PC-3 (cell line): ENCODE measurements around the gene SKIC8. TPM values are rescaled to one million over a fixed set of nuclear protein-coding genes. Genes with fewer than 3 reads are reported as not detected.

Source experiments
- ATAC-seq: fragments of 200-7000 bp; cut with Tn5 transposase; 2 replicates; pipeline ENCODE4 v1.9.1; 2020; ENCODE audit warnings: mild to moderate bottlenecking, moderate library complexity
- BruUV-seq: library from RNA; stranded (reverse); fragments of 400-500 nt; replicated peaks from 2 replicates; lab custom pipeline; 2021; lab: Mats Ljungman, UMichigan
- CTCF ChIA-PET: fragments of 300-600 bp; sonication (Branson Sonifier 250); formaldehyde crosslinking; loops from one replicate; lab custom pipeline; 2022; ENCODE audit warnings: antibody characterized with exemption; lab: Charles Lee
- POLR2A ChIA-PET: fragments of 300-600 bp; sonication (Branson Sonifier 250); formaldehyde crosslinking; loops from one replicate; lab custom pipeline; 2022; ENCODE audit warnings: antibody characterized with exemption; ENCODE audit not compliant: unreplicated experiment; lab: Charles Lee
- DNase-seq: peaks from one replicate; pipeline ENCODE4 v3.0.0-alpha.2; 2015
- H2AFZ ChIP-seq: fragments of 300-600 bp; sonication (generic); 2 replicates; pipeline ENCODE4 v1.6.0; 2016; ENCODE audit warnings: antibody characterized with exemption, low read length
- H3F3A ChIP-seq: fragments of 300-600 bp; sonication (generic); one replicate; pipeline ENCODE4 v1.6.0; 2017; ENCODE audit warnings: antibody characterized with exemption, low read length, control low read depth, mild to moderate bottlenecking; ENCODE audit not compliant: unreplicated experiment
- H3K27ac ChIP-seq: fragments of 300-600 bp; sonication (generic); 2 replicates; pipeline ENCODE4 v1.5.1; 2016; ENCODE audit warnings: mild to moderate bottlenecking, low read length
- H3K27me3 ChIP-seq: fragments of 300-600 bp; sonication (generic); 2 replicates; pipeline ENCODE4 v1.6.1; 2016; ENCODE audit warnings: low read length, mixed read lengths
- H3K36me3 ChIP-seq: fragments of 300-600 bp; sonication (generic); 2 replicates; pipeline ENCODE4 v1.6.1; 2016; ENCODE audit warnings: low read depth, mixed run types, low read length, mixed read lengths
- H3K4me1 ChIP-seq: fragments of 300-600 bp; sonication (generic); 2 replicates; pipeline ENCODE4 v1.5.1; 2016; ENCODE audit warnings: low read length; ENCODE audit not compliant: insufficient read depth
- H3K4me2 ChIP-seq: fragments of 300-600 bp; sonication (generic); 2 replicates; pipeline ENCODE4 v1.6.0; 2016; ENCODE audit warnings: low read length
- H3K4me3 ChIP-seq: fragments of 300-600 bp; sonication (generic); 2 replicates; pipeline ENCODE4 v1.5.1; 2016; ENCODE audit warnings: mild to moderate bottlenecking, low read length, mixed read lengths
- H3K79me2 ChIP-seq: fragments of 300-600 bp; sonication (generic); 2 replicates; pipeline ENCODE4 v1.6.1; 2017; ENCODE audit warnings: low read length, mixed read lengths
- H3K9ac ChIP-seq: fragments of 300-600 bp; sonication (generic); 2 replicates; pipeline ENCODE4 v1.6.0; 2016; ENCODE audit warnings: mild to moderate bottlenecking, low read length
- H3K9me2 ChIP-seq: fragments of 300-600 bp; sonication (generic); replicated peaks from 2 replicates; pipeline ENCODE4 v1.6.1; 2016; ENCODE audit warnings: mixed run types, low read length, mixed read lengths
- H3K9me3 ChIP-seq: fragments of 300-600 bp; sonication (generic); 2 replicates; pipeline ENCODE4 v1.6.1; 2016; ENCODE audit warnings: low read length, mixed read lengths
- H4K20me1 ChIP-seq: fragments of 300-600 bp; sonication (generic); 2 replicates; pipeline ENCODE4 v1.6.1; 2016; ENCODE audit warnings: low read length, mixed read lengths
- EZH2 ChIP-seq: fragments of 300-600 bp; sonication (generic); IDR thresholded peaks from one replicate; pipeline ENCODE4 v1.6.1; 2017; ENCODE audit warnings: antibody characterized with exemption, mild to moderate bottlenecking, low read length; ENCODE audit not compliant: unreplicated experiment
- EZH2phosphoT487 ChIP-seq: fragments of 300-600 bp; sonication (generic); IDR thresholded peaks from 2 replicates; pipeline ENCODE4 v1.6.1; 2018; ENCODE audit warnings: mild to moderate bottlenecking, antibody characterized with exemption, low read length, borderline replicate concordance
- intact Hi-C: fragments of 100-400 bp; cut with micrococcal nuclease; formaldehyde crosslinking; loops from 2 replicates; pipeline ENCODE4 v1.9.0; 2023
- total RNA-seq: library from RNA; depleted of rRNA; stranded (reverse); fragments of >200 nt; gene quantifications from 2 replicates; pipeline ENCODE4 v1.2.3, GENCODE V29; 2014
- TF ChIP-seq, protein P1 (sequence below): fragments of 300-600 bp; sonication (generic); conservative IDR thresholded peaks from 2 replicates; pipeline ENCODE4 v1.5.1; 2017; ENCODE audit warnings: antibody characterized with exemption, low read depth, mild to moderate bottlenecking, low read length

SKIC8 gene
- total RNA-seq, 1 experiment from 2014 or later: 56.1 TPM

DNA sequence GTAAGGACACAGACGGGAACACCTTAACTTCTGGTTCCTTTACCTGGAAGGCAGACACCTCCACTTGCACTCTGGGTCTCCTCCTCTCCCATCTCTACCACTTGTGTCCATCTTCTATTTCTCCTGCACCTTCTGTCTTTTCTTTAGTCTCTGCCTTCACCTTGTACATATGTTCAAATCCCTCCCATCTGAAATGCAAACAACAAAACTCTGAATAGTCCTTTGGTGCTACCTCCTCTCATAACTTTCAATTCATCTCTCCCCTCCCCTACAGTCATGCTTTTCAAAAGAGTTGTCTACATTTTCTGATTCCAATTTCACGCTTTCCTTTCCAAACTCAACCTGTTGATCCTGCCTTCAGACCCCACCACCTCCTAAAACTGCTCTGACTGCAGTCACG, 35.4 kb upstream of the SKIC8 start:
- POLR2A ChIA-PET: no interaction called here

DNA sequence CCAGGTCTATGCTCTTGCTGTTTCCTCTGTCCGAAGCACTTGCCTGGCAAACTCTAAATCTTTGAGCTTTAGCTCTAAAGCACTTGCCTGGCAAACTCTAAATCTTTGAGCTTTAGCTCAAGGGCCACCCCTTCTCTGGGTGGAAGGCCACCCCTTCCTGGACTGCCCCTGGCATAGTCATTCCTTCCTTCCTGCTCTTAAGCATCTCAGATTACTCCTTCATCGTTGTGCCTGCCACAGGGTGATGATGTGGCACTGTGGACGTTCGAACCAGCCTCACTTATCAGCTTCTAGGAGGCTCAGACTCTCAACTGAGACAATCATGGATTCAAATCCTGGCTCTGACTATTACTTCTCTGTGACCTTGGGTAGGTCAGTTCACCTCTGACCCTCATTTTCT, 30.2 kb upstream of the SKIC8 start:
- Histone ChIP-seq H3K36me3 (no peaks in the 10 kb centered on the region), H2AFZ (0 out of 2 replicates have a peak overlapping the region, but pooled peaks have one; percentile 37), H3K9me2 (no peaks in the 10 kb centered on the region), H3F3A (no peaks in the 10 kb centered on the region), H3K9ac (no peak overlapping the region), H3K4me1 (peaks cover 7% of the 10 kb centered on the region), H3K4me2 (no peak overlapping the region), H4K20me1 (no peaks in the 10 kb centered on the region), H3K4me3 (no peak overlapping the region), H3K79me2 (no peaks in the 10 kb centered on the region), H3K27ac (no peak overlapping the region), H3K9me3 (no peaks in the 10 kb centered on the region), H3K27me3 (no peaks in the 10 kb centered on the region)
- no peak for TF ChIP-seq EZH2
- TF ChIP-seq EZH2phosphoT487: no peak
- TF ChIP-seq, protein P1, sequence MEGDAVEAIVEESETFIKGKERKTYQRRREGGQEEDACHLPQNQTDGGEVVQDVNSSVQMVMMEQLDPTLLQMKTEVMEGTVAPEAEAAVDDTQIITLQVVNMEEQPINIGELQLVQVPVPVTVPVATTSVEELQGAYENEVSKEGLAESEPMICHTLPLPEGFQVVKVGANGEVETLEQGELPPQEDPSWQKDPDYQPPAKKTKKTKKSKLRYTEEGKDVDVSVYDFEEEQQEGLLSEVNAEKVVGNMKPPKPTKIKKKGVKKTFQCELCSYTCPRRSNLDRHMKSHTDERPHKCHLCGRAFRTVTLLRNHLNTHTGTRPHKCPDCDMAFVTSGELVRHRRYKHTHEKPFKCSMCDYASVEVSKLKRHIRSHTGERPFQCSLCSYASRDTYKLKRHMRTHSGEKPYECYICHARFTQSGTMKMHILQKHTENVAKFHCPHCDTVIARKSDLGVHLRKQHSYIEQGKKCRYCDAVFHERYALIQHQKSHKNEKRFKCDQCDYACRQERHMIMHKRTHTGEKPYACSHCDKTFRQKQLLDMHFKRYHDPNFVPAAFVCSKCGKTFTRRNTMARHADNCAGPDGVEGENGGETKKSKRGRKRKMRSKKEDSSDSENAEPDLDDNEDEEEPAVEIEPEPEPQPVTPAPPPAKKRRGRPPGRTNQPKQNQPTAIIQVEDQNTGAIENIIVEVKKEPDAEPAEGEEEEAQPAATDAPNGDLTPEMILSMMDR: no peak
- POLR2A ChIA-PET: no interaction called here
- DNase-seq: peak; percentile 52
- intact Hi-C loops: no loop called here
- ATAC-seq: peak; percentile 89
- CTCF ChIA-PET: interaction anchor here (0.6 kb wide), 1 partner anchor 11 kb away, joined by 3 read pairs; no protein-coding TSS in a partner anchor
- no TSS peak for BruUV-seq

More for the DNA sequence above, 35.4 kb upstream of the SKIC8 start:
- no peak overlapping the region for H3K4me2 ChIP-seq
- no peaks in the 10 kb centered on the region for H3K9me2 ChIP-seq
- H2AFZ ChIP-seq: no peak overlapping the region
- peaks cover 19% of the 10 kb centered on the region for H3K27me3 ChIP-seq
- no peak for TF ChIP-seq EZH2phosphoT487
- TF ChIP-seq, protein P1: no peak
- no peak for TF ChIP-seq EZH2
- H3K27ac ChIP-seq: no peak overlapping the region
- intact Hi-C loops: no loop called here
- H3K9ac ChIP-seq: no peak overlapping the region
- BruUV-seq: no TSS peak
- H3K9me3 ChIP-seq: no peaks in the 10 kb centered on the region
- no peaks in the 10 kb centered on the region for H3K79me2 ChIP-seq
- H3F3A ChIP-seq: no peaks in the 10 kb centered on the region
- H3K4me1 ChIP-seq: peaks cover 2% of the 10 kb centered on the region
- ATAC-seq (no peak), DNase-seq (no peak)
- no peaks in the 10 kb centered on the region for H4K20me1 ChIP-seq
- CTCF ChIA-PET: no interaction called here
- H3K4me3 ChIP-seq: no peak overlapping the region
- no peaks in the 10 kb centered on the region for H3K36me3 ChIP-seq

DNA sequence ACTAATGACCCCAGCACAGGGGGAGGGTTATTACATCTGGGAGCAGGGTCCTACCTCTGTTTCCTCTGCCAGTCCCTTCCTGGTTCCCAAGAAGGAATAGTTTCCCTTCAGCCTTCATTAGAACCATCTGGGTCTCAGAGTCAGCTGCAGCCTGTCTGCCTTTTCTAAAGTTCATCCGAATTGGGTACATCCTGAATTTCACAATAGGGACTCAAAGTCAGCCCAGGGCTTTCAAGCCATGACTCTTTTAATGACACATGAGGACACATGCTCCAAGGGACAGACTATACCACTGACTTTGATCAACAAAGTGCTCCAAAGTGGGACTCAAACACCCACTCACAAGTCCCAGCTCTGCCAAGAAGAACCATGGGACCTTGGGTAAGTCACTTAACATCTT, 28.1 kb upstream of the SKIC8 start:
- Histone ChIP-seq H3K27ac (no peak overlapping the region), H4K20me1 (no peaks in the 10 kb centered on the region), H3K79me2 (no peaks in the 10 kb centered on the region), H3K4me3 (no peak overlapping the region), H3F3A (no peaks in the 10 kb centered on the region), H3K4me2 (no peak overlapping the region), H3K4me1 (peaks cover 12% of the 10 kb centered on the region), H3K9me3 (no peaks in the 10 kb centered on the region), H3K27me3 (no peaks in the 10 kb centered on the region), H2AFZ (no peak overlapping the region), H3K9ac (no peak overlapping the region), H3K9me2 (no peaks in the 10 kb centered on the region), H3K36me3 (no peaks in the 10 kb centered on the region)
- DNase-seq: no peak
- TF ChIP-seq EZH2: no peak
- no peak for TF ChIP-seq EZH2phosphoT487
- TF ChIP-seq, protein P1: no peak
- intact Hi-C loops: no loop called here
- POLR2A ChIA-PET: no interaction called here
- CTCF ChIA-PET: no interaction called here
- ATAC-seq: no peak
- BruUV-seq: no TSS peak
